Testis (tissue), 3 donors: ENCODE results near the gene CRPPA. TPM values are rescaled to one million over a fixed set of nuclear protein-coding genes. Genes with fewer than 3 reads are reported as not detected.
A peak's percentile ranks its signal among the peaks of the same experiment; 100 is the strongest.

ENCODE experiments used
- DNase-seq: peaks from one replicate; pipeline ENCODE4 v3.0.0-alpha.2; 2019
- H3K27ac ChIP-seq, 2 donors: fragments of 200-600 bp; sonication (generic); one replicate each; pipeline ENCODE4 v1.5.1; 2019
- H3K27me3 ChIP-seq: fragments of 200-600 bp; sonication (generic); one replicate; pipeline ENCODE4 v1.5.1; 2019
- H3K36me3 ChIP-seq: fragments of 200-600 bp; sonication (generic); one replicate; pipeline ENCODE4 v1.5.1; 2017; ENCODE audit warnings: low read depth; ENCODE audit errors: missing control alignments
- H3K4me1 ChIP-seq: fragments of 200-600 bp; sonication (generic); one replicate; pipeline ENCODE4 v1.5.1; 2019
- H3K4me3 ChIP-seq, 2 donors: fragments of 200-600 bp; sonication (generic); one replicate each; pipeline ENCODE4 v1.5.1; 2017 to 2019
- H3K9me3 ChIP-seq: fragments of 200-600 bp; sonication (generic); one replicate; pipeline ENCODE4 v1.5.1; 2017
- CTCF ChIP-seq, 3 experiments: fragments of 450-650 bp in 2 of 3; fragments of 200-600 bp in 1 of 3; sonication (generic) in 1 of 3; IDR thresholded peaks; one replicate each; pipeline ENCODE4 v1.5.1; 2016 to 2019; ENCODE audit warnings: antibody characterized with exemption in 3 of 3, mild to moderate bottlenecking in 2 of 3, moderate library complexity in 1 of 3
- POLR2A ChIP-seq: fragments of 450-650 bp; IDR thresholded peaks from one replicate; pipeline ENCODE4 v1.6.1; 2017; ENCODE audit warnings: antibody characterized with exemption, mild to moderate bottlenecking, moderate library complexity
- WGBS, 2 donors: methylation state at CpG; one replicate each; pipeline ENCODE4 v1.1.5; 2018; 5-methylcytosine and 5-hydroxymethylcytosine counted together
- intact Hi-C: fragments of 100-400 bp; cut with DNase I; formaldehyde crosslinking; loops from one replicate; pipeline ENCODE4 v1.15.1; 2023; ENCODE audit warnings: low total_unique reads
- polyA plus RNA-seq: library from polyadenylated mRNA; stranded (reverse); fragments of 350-450 nt; fragmentation: Illumina TruSeq; extraction: RNeasy Lipid Tissue Mini Kit (QIAGEN cat#74804); gene quantifications from one replicate; pipeline ENCODE4 v1.2.3, GENCODE V29; 2014; ENCODE audit warnings: low read depth, low replicate concordance; ENCODE audit not compliant: insufficient read depth
- total RNA-seq, 2 donors: library from RNA; depleted of rRNA; stranded (reverse); fragments of >200 nt; gene quantifications; one replicate each; pipeline ENCODE4 v1.2.3, GENCODE V29; 2016

The CRPPA gene
- total and polyA plus RNA-seq, 3 donors from 2014 or later: 1.5 to 3.7 (median 2.1) TPM

- H3K9me3 ChIP-seq: no peaks in the 10 kb centered on the region
- no peaks in the 10 kb centered on the region for H3K27me3 ChIP-seq
- 65 to 67% methylated on average over 8 of the region's 8 CpGs for WGBS, 2 donors
- DNase-seq: no peak
- H3K27ac ChIP-seq: peak overlapping the region in 1 of 2 donors; percentile 7
- H3K4me3 ChIP-seq: no peak overlapping the region
- intact Hi-C loops: no loop called here
- no peaks in the 10 kb centered on the region for H3K4me1 ChIP-seq
- no peak for TF ChIP-seq POLR2A
- TF ChIP-seq CTCF (IDR thresholded peaks at IDR 0.05): no peak
- H3K36me3 ChIP-seq: no peaks in the 10 kb centered on the region
Observed at GRCh38 chr7:16412274-16413254, 8.8 kb downstream of the CRPPA start.

GRCh38 chr7:16411391-16411790 lies 9.9 kb downstream of the CRPPA start:
- 91 to 99% methylated on average over 2 of the region's 2 CpGs for WGBS, 2 donors
- intact Hi-C loops: no loop called here
- no peaks in the 10 kb centered on the region for H3K4me1 ChIP-seq
- H3K9me3 ChIP-seq: no peaks in the 10 kb centered on the region
- H3K4me3 ChIP-seq: no peak overlapping the region
- no peaks in the 10 kb centered on the region for H3K36me3 ChIP-seq
- H3K27me3 ChIP-seq: no peaks in the 10 kb centered on the region
- no peak for DNase-seq
- no peak overlapping the region for H3K27ac ChIP-seq
- TF ChIP-seq POLR2A: no peak

GRCh38 chr7:16409777-16410176 lies 11.6 kb downstream of the CRPPA start:
- H3K27ac ChIP-seq: no peak overlapping the region
- H3K4me3 ChIP-seq: no peak overlapping the region
- no peak for DNase-seq
- H3K36me3 ChIP-seq: no peaks in the 10 kb centered on the region
- intact Hi-C loops: no loop called here
- TF ChIP-seq POLR2A (no peak), CTCF (IDR thresholded peaks at IDR 0.05) (no peak)
- H3K4me1 ChIP-seq: no peaks in the 10 kb centered on the region
- no peaks in the 10 kb centered on the region for H3K27me3 ChIP-seq
- no peaks in the 10 kb centered on the region for H3K9me3 ChIP-seq

DNA sequence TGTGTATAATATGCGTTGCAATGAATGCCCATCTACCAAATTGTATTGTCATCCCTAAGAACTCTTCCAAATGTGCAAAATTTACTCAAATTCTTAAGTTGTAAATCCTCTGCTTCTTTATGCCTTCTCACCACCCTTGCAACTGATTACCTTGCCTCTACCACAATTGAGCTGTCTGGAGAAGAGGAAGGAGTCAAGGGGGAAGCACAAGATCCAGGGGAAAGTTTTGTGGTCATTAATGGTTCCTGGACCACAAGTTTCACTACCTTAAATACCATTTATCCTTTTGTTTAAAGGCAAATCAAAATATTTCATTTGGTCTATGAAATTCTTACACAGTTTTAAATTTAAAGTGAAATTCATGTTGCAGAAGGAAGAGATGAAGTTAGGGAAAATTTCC lies 16.7 kb downstream of the CRPPA start:
- WGBS, 2 donors: 95 to 100% methylated on average over 1 of the region's 1 CpG
- H3K27me3 ChIP-seq: no peaks in the 10 kb centered on the region
- intact Hi-C loops: no loop called here
- no peak overlapping the region for H3K4me3 ChIP-seq
- H3K36me3 ChIP-seq: no peaks in the 10 kb centered on the region
- no peaks in the 10 kb centered on the region for H3K4me1 ChIP-seq
- TF ChIP-seq POLR2A (no peak), CTCF (IDR thresholded peaks at IDR 0.05) (no peak)
- no peaks in the 10 kb centered on the region for H3K9me3 ChIP-seq
- DNase-seq: no peak
- H3K27ac ChIP-seq: no peak overlapping the region

GRCh38 chr7:16403475-16403874 lies 17.9 kb downstream of the CRPPA start:
- intact Hi-C loops: no loop called here
- TF ChIP-seq CTCF (IDR thresholded peaks at IDR 0.05) (no peak), POLR2A (no peak)
- no peaks in the 10 kb centered on the region for H3K4me1 ChIP-seq
- H3K27me3 ChIP-seq: no peaks in the 10 kb centered on the region
- DNase-seq: no peak
- 34 to 75% methylated on average over 1 of the region's 1 CpG for WGBS, 2 donors
- no peaks in the 10 kb centered on the region for H3K9me3 ChIP-seq
- no peak overlapping the region for H3K4me3 ChIP-seq
- H3K36me3 ChIP-seq: no peaks in the 10 kb centered on the region
- no peak overlapping the region for H3K27ac ChIP-seq
